Gastroesophageal sphincter (tissue), 4 donors: ENCODE measurements around the gene NFAM1. TPM values are rescaled to one million over a fixed set of nuclear protein-coding genes. Genes with fewer than 3 reads are reported as not detected.

Experiments used
- ATAC-seq: fragments of 150-250 bp; one replicate; pipeline ENCODE4 v1.9.1; 2016; ENCODE audit warnings: mild to moderate bottlenecking, moderate library complexity
- H3K27ac ChIP-seq, 4 donors: fragments of 200-600 bp; sonication (generic) in 3 of 4; 1 replicate in 3 of 4; 2 replicates in 1 of 4; pipeline ENCODE4 v1.5.1; 2016 to 2019
- H3K27me3 ChIP-seq: fragments of 200-600 bp; sonication (generic); one replicate; pipeline ENCODE4 v1.5.1; 2019
- H3K36me3 ChIP-seq, 2 donors: fragments of 200-600 bp; sonication (generic); one replicate each; pipeline ENCODE4 v1.5.1; 2019; ENCODE audit warnings: control low read depth in 1 of 2
- H3K4me1 ChIP-seq, 3 donors: fragments of 200-600 bp; sonication (generic); 1 replicate in 2 of 3; 2 replicates in 1 of 3; pipeline ENCODE4 v1.5.1; 2016 to 2019; ENCODE audit warnings: control low read depth in 2 of 3
- H3K4me3 ChIP-seq, 2 donors: fragments of 200-600 bp; sonication (generic); one replicate each; pipeline ENCODE4 v1.5.1; 2019; ENCODE audit warnings: mild to moderate bottlenecking in 1 of 2, moderate library complexity in 1 of 2
- H3K9me3 ChIP-seq, 3 donors: fragments of 200-600 bp; sonication (generic); one replicate each; pipeline ENCODE4 v1.5.1; 2017 to 2019; ENCODE audit warnings: control low read depth in 2 of 3
- EP300 ChIP-seq: sonication (generic); formaldehyde crosslinking; IDR thresholded peaks from one replicate; pipeline ENCODE4 v1.6.1; 2017; ENCODE audit warnings: antibody characterized with exemption, mild to moderate bottlenecking
- POLR2A ChIP-seq, 2 donors: fragments of 450-650 bp; IDR thresholded peaks; one replicate each; pipeline ENCODE4 v1.6.1; 2017; ENCODE audit warnings: antibody characterized with exemption in 2 of 2, mild to moderate bottlenecking in 2 of 2, moderate library complexity in 1 of 2
- POLR2AphosphoS5 ChIP-seq: sonication (generic); formaldehyde crosslinking; IDR thresholded peaks from one replicate; pipeline ENCODE4 v1.6.1; 2017; ENCODE audit warnings: antibody characterized with exemption
- WGBS, 2 donors: methylation state at CpG; one replicate each; pipeline ENCODE4 v1.1.5; 2018; ENCODE audit warnings: low coverage in 1 of 2; 5-methylcytosine and 5-hydroxymethylcytosine counted together
- total RNA-seq, 4 donors: library from RNA; depleted of rRNA; stranded (reverse); fragments of >200 nt; gene quantifications; one replicate each; pipeline ENCODE4 v1.1.0, GENCODE V29; 2016
- TF ChIP-seq, protein P1 (sequence below), 4 experiments: fragments of 200-600 bp in 2 of 4; fragments of 450-650 bp in 2 of 4; sonication (generic) in 1 of 4; IDR thresholded peaks; one replicate each; pipeline ENCODE4 v1.5.1; 2017 to 2019; ENCODE audit warnings: antibody characterized with exemption in 4 of 4, mild to moderate bottlenecking in 2 of 4, moderate library complexity in 2 of 4

The NFAM1 gene
- total RNA-seq, 4 donors from 2014 or later = 1.2 to 3.4 (median 2.7) TPM

DNA sequence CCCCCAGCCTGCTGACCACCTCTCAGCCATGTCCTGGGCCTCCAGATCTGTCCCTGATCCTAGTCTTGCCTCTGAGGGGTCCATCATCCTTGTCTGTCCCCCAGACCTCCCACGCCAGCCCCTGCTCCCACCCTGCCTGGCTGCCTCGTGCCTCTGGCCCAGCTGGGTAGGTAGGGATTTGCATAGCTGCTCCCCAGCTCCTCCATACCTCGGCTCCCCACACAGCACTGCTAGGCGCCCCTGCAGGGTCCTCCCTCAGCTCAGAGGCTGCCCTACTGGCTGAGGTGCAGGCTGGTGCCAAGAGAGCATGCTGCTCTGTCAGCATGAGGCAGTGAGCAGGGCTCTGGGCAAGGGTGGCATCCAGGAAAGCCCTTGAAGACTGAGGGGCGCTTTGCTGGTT is 47.7 kb downstream of the NFAM1 start:
- TF ChIP-seq POLR2A (IDR thresholded peaks at IDR 0.05) = no peak
- TF ChIP-seq POLR2AphosphoS5 = no peak
- Histone ChIP-seq H3K36me3 (no peaks in the 10 kb centered on the region), H3K9me3 (no peaks in the 10 kb centered on the region), H3K4me1 (no peaks in the 10 kb centered on the region), H3K4me3 (no peak overlapping the region), H3K27ac (no peak overlapping the region), H3K27me3 (no peaks in the 10 kb centered on the region)
- 80% methylated on average over 1 of the region's 5 CpGs; no CpG with 5 or more reads in 1 of the 2 donors for WGBS, 2 donors
- ATAC-seq = no peak

DNA sequence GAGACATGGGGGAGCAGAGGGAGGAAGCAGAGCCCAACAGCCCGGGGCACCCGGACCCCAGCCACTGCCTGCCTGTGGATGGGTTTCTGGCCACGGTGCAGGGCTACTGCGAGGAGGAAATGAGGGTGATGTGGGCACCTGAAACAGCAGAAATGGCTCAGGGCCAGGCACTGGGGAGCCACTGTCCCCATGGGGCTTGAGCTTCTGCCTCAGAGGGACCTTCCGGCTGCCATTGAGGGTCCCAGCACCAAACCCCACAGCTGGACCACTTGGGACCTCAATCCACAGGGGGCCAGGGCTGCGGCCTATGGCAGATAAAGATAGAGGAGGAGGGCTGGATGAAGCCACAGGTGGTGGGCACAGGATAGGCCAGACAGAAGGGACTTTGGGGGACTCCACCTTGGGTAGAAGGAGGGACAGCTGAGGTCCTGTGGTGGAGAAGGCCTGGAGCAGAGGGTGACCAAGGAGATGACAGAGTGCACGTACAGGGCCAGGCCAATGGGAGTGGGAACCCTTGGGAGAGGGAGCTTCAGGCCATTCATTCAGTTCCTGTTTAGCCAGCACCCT is 48.3 kb downstream of the NFAM1 start:
- no peak overlapping the region for H3K4me3 ChIP-seq
- 54 to 100% methylated on average over 1 to 3 of the region's 7 CpGs for WGBS, 2 donors
- no peak for ATAC-seq
- no peak for TF ChIP-seq POLR2AphosphoS5
- TF ChIP-seq, protein P1, sequence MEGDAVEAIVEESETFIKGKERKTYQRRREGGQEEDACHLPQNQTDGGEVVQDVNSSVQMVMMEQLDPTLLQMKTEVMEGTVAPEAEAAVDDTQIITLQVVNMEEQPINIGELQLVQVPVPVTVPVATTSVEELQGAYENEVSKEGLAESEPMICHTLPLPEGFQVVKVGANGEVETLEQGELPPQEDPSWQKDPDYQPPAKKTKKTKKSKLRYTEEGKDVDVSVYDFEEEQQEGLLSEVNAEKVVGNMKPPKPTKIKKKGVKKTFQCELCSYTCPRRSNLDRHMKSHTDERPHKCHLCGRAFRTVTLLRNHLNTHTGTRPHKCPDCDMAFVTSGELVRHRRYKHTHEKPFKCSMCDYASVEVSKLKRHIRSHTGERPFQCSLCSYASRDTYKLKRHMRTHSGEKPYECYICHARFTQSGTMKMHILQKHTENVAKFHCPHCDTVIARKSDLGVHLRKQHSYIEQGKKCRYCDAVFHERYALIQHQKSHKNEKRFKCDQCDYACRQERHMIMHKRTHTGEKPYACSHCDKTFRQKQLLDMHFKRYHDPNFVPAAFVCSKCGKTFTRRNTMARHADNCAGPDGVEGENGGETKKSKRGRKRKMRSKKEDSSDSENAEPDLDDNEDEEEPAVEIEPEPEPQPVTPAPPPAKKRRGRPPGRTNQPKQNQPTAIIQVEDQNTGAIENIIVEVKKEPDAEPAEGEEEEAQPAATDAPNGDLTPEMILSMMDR (IDR thresholded peaks at IDR 0.05) = no peak
- no peak for TF ChIP-seq POLR2A (IDR thresholded peaks at IDR 0.05)
- TF ChIP-seq EP300 = no peak
- no peak overlapping the region for H3K27ac ChIP-seq
- no peaks in the 10 kb centered on the region for H3K4me1 ChIP-seq
- H3K36me3 ChIP-seq = no peaks in the 10 kb centered on the region
- no peaks in the 10 kb centered on the region for H3K9me3 ChIP-seq
- H3K27me3 ChIP-seq = no peaks in the 10 kb centered on the region

DNA sequence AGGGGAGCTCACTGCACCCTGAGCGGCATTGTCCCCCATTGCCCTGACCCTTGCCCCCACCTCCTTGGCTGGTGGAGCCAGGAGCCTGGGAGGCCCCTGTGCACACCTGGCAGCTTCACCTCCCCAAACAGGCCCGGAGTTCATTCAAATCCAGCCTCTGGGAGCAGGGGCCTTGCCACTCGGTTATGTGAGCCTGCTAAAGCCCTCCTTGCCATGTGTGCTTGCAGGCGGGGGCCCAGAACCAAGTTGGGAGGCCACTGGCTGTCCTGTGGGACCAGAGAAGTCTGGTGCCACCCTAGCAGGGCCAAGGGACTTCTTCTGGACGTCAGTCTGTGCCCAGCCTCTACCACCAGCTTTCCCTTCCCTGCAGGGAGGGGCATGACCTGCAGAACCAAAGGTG is 48.9 kb downstream of the NFAM1 start:
- H3K4me1 ChIP-seq = no peaks in the 10 kb centered on the region
- H3K27me3 ChIP-seq = no peaks in the 10 kb centered on the region
- H3K9me3 ChIP-seq = no peaks in the 10 kb centered on the region
- H3K4me3 ChIP-seq = no peak overlapping the region
- no peak for ATAC-seq
- H3K27ac ChIP-seq = no peak overlapping the region
- TF ChIP-seq POLR2AphosphoS5 (no peak), POLR2A (IDR thresholded peaks at IDR 0.05) (no peak), EP300 (no peak)
- TF ChIP-seq, protein P1 (IDR thresholded peaks at IDR 0.05) = no peak
- WGBS, 2 donors = no CpG with 5 or more reads among the region's 5 CpGs
- H3K36me3 ChIP-seq = no peaks in the 10 kb centered on the region

DNA sequence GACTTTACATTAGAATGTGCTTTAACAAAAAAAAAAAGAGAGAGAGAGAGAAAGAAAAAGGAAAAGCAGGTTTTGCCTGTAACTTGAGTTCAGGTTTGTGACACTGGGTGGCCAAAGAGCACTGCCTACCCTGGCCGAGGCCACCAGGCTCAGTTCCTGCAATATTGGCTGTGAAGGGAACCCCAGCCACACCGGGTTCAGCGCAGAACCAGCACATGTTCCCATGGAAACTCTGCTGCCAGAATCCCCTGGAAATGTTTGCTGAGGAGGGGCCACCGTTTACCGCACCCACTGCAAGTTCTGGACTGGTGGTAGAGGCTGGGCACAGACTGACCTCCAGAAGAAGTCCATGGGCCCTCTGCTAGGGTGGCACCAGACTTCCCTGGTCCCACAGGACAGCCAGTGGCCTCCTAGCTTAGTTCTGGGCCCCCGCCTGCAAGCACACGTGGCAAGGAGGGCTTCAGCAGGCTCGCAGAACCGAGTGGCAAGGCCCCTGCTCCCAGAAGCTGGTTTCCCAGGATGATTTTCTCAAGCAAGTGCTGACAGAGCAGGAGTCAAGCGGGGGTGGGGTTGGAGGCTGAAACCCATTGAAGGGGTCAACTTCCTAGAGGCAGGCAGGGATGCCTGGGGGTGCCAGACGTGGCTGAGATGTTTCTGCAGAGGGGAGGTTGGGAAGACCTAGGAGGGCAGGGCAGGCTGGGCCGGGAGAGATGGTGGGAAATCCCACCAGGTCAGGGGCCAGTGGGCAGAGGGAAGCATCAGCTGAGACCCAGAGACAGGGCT is 51.2 kb downstream of the NFAM1 start:
- 51% methylated on average over 3 of the region's 12 CpGs; no CpG with 5 or more reads in 1 of the 2 donors for WGBS, 2 donors
- no peaks in the 10 kb centered on the region for H3K36me3 ChIP-seq
- peaks cover 0 to 3% (median 0%) of the 10 kb centered on the region in 3 donors for H3K4me1 ChIP-seq
- ATAC-seq = no peak
- TF ChIP-seq, protein P1 (IDR thresholded peaks at IDR 0.05) = no peak
- no peak for TF ChIP-seq POLR2AphosphoS5
- TF ChIP-seq EP300 = no peak
- no peak for TF ChIP-seq POLR2A (IDR thresholded peaks at IDR 0.05)
- no peaks in the 10 kb centered on the region for H3K27me3 ChIP-seq
- H3K4me3 ChIP-seq = no peak overlapping the region
- no peaks in the 10 kb centered on the region for H3K9me3 ChIP-seq
- no peak overlapping the region for H3K27ac ChIP-seq

DNA sequence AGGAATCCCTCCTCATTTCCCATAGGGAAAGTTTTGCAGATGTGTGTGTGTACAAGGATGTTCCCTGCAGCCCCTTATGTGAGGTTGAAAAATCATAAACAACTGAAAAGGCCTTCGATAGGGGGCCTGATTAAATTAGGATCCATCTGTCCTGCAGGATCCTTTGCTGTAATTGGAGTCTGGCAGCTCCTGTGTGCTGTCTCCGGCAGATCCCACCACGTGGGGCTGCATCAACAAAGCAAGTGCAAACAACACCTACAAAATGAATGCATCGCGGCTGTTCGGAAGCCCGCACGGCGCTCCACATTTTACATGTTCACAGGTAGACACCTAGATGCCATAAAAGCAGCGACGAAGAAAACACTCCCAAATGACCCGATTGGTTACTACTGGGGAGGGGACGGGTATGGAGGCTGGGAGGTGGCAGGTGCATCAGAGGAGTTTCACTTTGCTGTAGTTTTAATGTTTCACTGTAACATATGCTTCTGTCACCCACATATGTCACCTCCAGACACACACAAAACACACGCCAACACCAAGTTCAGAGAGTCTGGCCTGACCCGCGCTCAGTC is 52.2 kb downstream of the NFAM1 start:
- no peak for ATAC-seq
- H3K9me3 ChIP-seq = no peaks in the 10 kb centered on the region
- peaks cover 0 to 6% (median 0%) of the 10 kb centered on the region in 3 donors for H3K4me1 ChIP-seq
- no peaks in the 10 kb centered on the region for H3K27me3 ChIP-seq
- WGBS, 2 donors = 83 to 90% methylated on average over 6 to 11 of the region's 16 CpGs
- TF ChIP-seq EP300 (no peak), POLR2AphosphoS5 (no peak), POLR2A (IDR thresholded peaks at IDR 0.05) (no peak)
- H3K27ac ChIP-seq = no peak overlapping the region
- H3K4me3 ChIP-seq = no peak overlapping the region
- H3K36me3 ChIP-seq = no peaks in the 10 kb centered on the region
